PC-3 (cell line): ENCODE measurements around the gene CNTN6.

ENCODE experiments used
- CTCF ChIP-seq: fragments of 300-600 bp; sonication (generic); conservative IDR thresholded peaks from 2 replicates; pipeline ENCODE4 v1.5.1; 2017; ENCODE audit warnings: antibody characterized with exemption, low read depth, mild to moderate bottlenecking, low read length
- EZH2 ChIP-seq: fragments of 300-600 bp; sonication (generic); IDR thresholded peaks from one replicate; pipeline ENCODE4 v1.6.1; 2017; ENCODE audit warnings: antibody characterized with exemption, mild to moderate bottlenecking, low read length; ENCODE audit not compliant: unreplicated experiment
- EZH2phosphoT487 ChIP-seq: fragments of 300-600 bp; sonication (generic); IDR thresholded peaks from 2 replicates; pipeline ENCODE4 v1.6.1; 2018; ENCODE audit warnings: mild to moderate bottlenecking, antibody characterized with exemption, low read length, borderline replicate concordance

- no peak for TF ChIP-seq CTCF
- no peak for TF ChIP-seq EZH2
- no peak for TF ChIP-seq EZH2phosphoT487
Observed at GRCh38 chr3:1195947-1196346, 103.1 kb downstream of the CNTN6 start.
